Lower leg skin (tissue), 3 donors: ENCODE measurements around the gene STAG1.

Source experiments
- CTCF ChIP-seq, 3 donors: fragments of 450-650 bp; IDR thresholded peaks; one replicate each; pipeline ENCODE4 v1.5.1; 2016; ENCODE audit warnings: antibody characterized with exemption in 3 of 3, mild to moderate bottlenecking in 3 of 3, moderate library complexity in 2 of 3
- POLR2A ChIP-seq, 2 donors: fragments of 450-650 bp; IDR thresholded peaks; one replicate each; pipeline ENCODE4 v1.6.1; 2016 to 2017; ENCODE audit warnings: antibody characterized with exemption in 2 of 2, mild to moderate bottlenecking in 1 of 2, moderate library complexity in 1 of 2

- TF ChIP-seq POLR2A (IDR thresholded peaks at IDR 0.05) (no peak), CTCF (IDR thresholded peaks at IDR 0.05) (no peak)
Measured at GRCh38 chr3:136783708-136784191, 31.6 kb upstream of the STAG1 start.
